H1 (cell line): ENCODE results near the gene UBASH3B. TPM values are rescaled to one million over a fixed set of nuclear protein-coding genes. Genes with fewer than 3 reads are reported as not detected.

Source experiments
- CTCF ChIA-PET: fragments of 300-600 bp; sonication (Branson Sonifier 250); formaldehyde crosslinking; loops from one replicate; lab custom pipeline; 2021; ENCODE audit not compliant: partially characterized antibody; lab: Charles Lee
- POLR2A ChIA-PET: fragments of 300-600 bp; sonication (Branson Sonifier 250); formaldehyde crosslinking; loops from one replicate; lab custom pipeline; 2021; ENCODE audit warnings: inconsistent platforms; ENCODE audit not compliant: partially characterized antibody; lab: Charles Lee
- DNase-seq, 2 experiments: peaks; one replicate each; pipeline versions ENCODE4 v3.0.0 to v3.0.0-alpha.2; 2010 to 2022; ENCODE audit warnings: low spot score in 2 of 2, low read depth in 1 of 2, mixed read lengths in 1 of 2
- FAIRE-seq: peaks from 2 replicates; lab custom pipeline; 2011; peaks lifted over from hg19 to GRCh38; lab: Jason Lieb, UNC
- H2AFZ ChIP-seq: 2 replicates; pipeline ENCODE4 v1.8.1; 2012; ENCODE audit warnings: low read length, inconsistent platforms
- H2AK5ac ChIP-seq: 2 replicates; pipeline ENCODE4 v1.6.1; 2013; ENCODE audit warnings: low read depth, low read length
- H2BK120ac ChIP-seq: replicated peaks from 2 replicates; pipeline ENCODE3; 2013; ENCODE audit warnings: low read depth, low read length, inconsistent platforms
- H2BK12ac ChIP-seq: 2 replicates; pipeline ENCODE4 v1.6.1; 2013; ENCODE audit warnings: low read depth, low read length
- H2BK15ac ChIP-seq: 2 replicates; pipeline ENCODE4 v1.6.1; 2013; ENCODE audit warnings: low read length
- H2BK20ac ChIP-seq: 2 replicates; pipeline ENCODE4 v1.6.1; 2013; ENCODE audit warnings: low read length
- H2BK5ac ChIP-seq: 2 replicates; pipeline ENCODE4 v1.6.1; 2013; ENCODE audit warnings: low read depth, low read length
- H3K14ac ChIP-seq: 2 replicates; pipeline ENCODE4 v1.6.1; 2013; ENCODE audit warnings: inconsistent platforms; ENCODE audit not compliant: insufficient read length
- H3K18ac ChIP-seq: 2 replicates; pipeline ENCODE4 v1.6.1; 2013; ENCODE audit warnings: low read length; ENCODE audit errors: extremely low read depth
- H3K23ac ChIP-seq: 2 replicates; pipeline ENCODE4 v1.6.1; 2013; ENCODE audit warnings: inconsistent platforms; ENCODE audit not compliant: insufficient read length
- H3K23me2 ChIP-seq: 2 replicates; pipeline ENCODE4 v1.6.1; 2013; ENCODE audit warnings: low read depth, low read length
- H3K27ac ChIP-seq: 2 replicates; pipeline ENCODE4 v1.6.1; 2011; ENCODE audit warnings: low read depth, low read length, inconsistent platforms
- H3K27me3 ChIP-seq, 4 experiments: replicated peaks in 1 of 4; 1 replicate in 1 of 4; 2 replicates in 3 of 4; pipeline versions ENCODE4 v1.6.1 to v1.8.1; 2011 to 2013; ENCODE audit warnings: low read length in 3 of 4, mild to moderate bottlenecking in 3 of 4, inconsistent platforms in 2 of 4, mixed read lengths in 2 of 4, moderate library complexity in 1 of 4; ENCODE audit not compliant: control insufficient read depth in 3 of 4, insufficient read depth in 3 of 4; ENCODE audit errors: extremely low read depth in 1 of 4
- H3K36me3 ChIP-seq, 4 experiments: 2 replicates each; pipeline versions ENCODE4 v1.6.1 to v1.8.1; 2011 to 2013; ENCODE audit warnings: mild to moderate bottlenecking in 4 of 4, low read length in 3 of 4, moderate library complexity in 2 of 4, control low read depth in 1 of 4, inconsistent platforms in 1 of 4; ENCODE audit not compliant: insufficient read depth in 4 of 4, control insufficient read depth in 2 of 4
- H3K4ac ChIP-seq: replicated peaks from 2 replicates; pipeline ENCODE3; 2013; ENCODE audit warnings: low read length, low read depth, mixed read lengths, inconsistent platforms; ENCODE audit not compliant: insufficient read length
- H3K4me1 ChIP-seq, 4 experiments: replicated peaks in 1 of 4; 1 replicate in 1 of 4; 2 replicates in 3 of 4; pipeline versions ENCODE4 v1.6.1 to v1.8.1; 2011 to 2013; ENCODE audit warnings: low read length in 3 of 4, inconsistent platforms in 2 of 4, mixed read lengths in 1 of 4; ENCODE audit not compliant: insufficient read depth in 4 of 4, control insufficient read depth in 3 of 4
- H3K4me2 ChIP-seq, 2 experiments: 2 replicates each; pipeline versions ENCODE4 v1.6.1 to v1.8.1; 2011 to 2013; ENCODE audit warnings: low read depth in 2 of 2, low read length in 2 of 2, control low read depth in 1 of 2, inconsistent platforms in 1 of 2, mild to moderate bottlenecking in 1 of 2; ENCODE audit not compliant: insufficient read depth in 1 of 2
- H3K4me3 ChIP-seq, 4 experiments: fragments of 200-600, 300-600 bp in 1 of 4; sonication (generic), shearing (Covaris generic), sonication (Bioruptor Twin) in 1 of 4; 2 replicates each; pipeline versions ENCODE4 v1.5.1 to v1.8.1; 2011 to 2016; ENCODE audit warnings: low read length in 4 of 4, low read depth in 3 of 4, control low read depth in 2 of 4, inconsistent platforms in 2 of 4, mild to moderate bottlenecking in 2 of 4, mixed read lengths in 1 of 4, moderate library complexity in 1 of 4; ENCODE audit not compliant: insufficient read depth in 2 of 4; ENCODE audit errors: extremely low read depth in 1 of 4
- H3K56ac ChIP-seq: replicated peaks from 2 replicates; pipeline ENCODE3; 2013; ENCODE audit warnings: low read depth, mild to moderate bottlenecking, mixed read lengths, low read length, inconsistent platforms; ENCODE audit not compliant: insufficient read length
- H3K79me1 ChIP-seq: 2 replicates; pipeline ENCODE4 v1.6.1; 2013; ENCODE audit warnings: low read depth, low read length, control low read depth
- H3K79me2 ChIP-seq, 2 experiments: 2 replicates each; pipeline versions ENCODE4 v1.6.1 to v1.8.1; 2012 to 2013; ENCODE audit warnings: low read length in 2 of 2, mild to moderate bottlenecking in 2 of 2, inconsistent platforms in 1 of 2; ENCODE audit not compliant: insufficient read depth in 2 of 2, control insufficient read depth in 1 of 2
- H3K9ac ChIP-seq, 4 experiments: replicated peaks in 1 of 4; 1 replicate in 1 of 4; 2 replicates in 3 of 4; pipeline versions ENCODE4 v1.6.1 to v1.8.1; 2011 to 2013; ENCODE audit warnings: low read depth in 3 of 4, low read length in 3 of 4, control low read depth in 2 of 4, mild to moderate bottlenecking in 2 of 4, moderate library complexity in 2 of 4, inconsistent platforms in 1 of 4; ENCODE audit errors: extremely low read depth in 1 of 4
- H3K9me3 ChIP-seq, 2 experiments: 2 replicates each; pipeline versions ENCODE4 v1.6.1 to v1.8.1; 2012 to 2013; ENCODE audit warnings: mild to moderate bottlenecking in 2 of 2, moderate library complexity in 2 of 2, control low read depth in 1 of 2, inconsistent platforms in 1 of 2, low read depth in 1 of 2, low read length in 1 of 2, mixed read lengths in 1 of 2; ENCODE audit not compliant: insufficient read depth in 2 of 2
- H4K20me1 ChIP-seq, 2 experiments: replicated peaks in 1 of 2; 2 replicates each; pipeline versions ENCODE3 to v1.8.1; 2011 to 2013; ENCODE audit warnings: inconsistent platforms in 2 of 2, low read length in 2 of 2, mild to moderate bottlenecking in 1 of 2; ENCODE audit not compliant: insufficient read depth in 2 of 2, control insufficient read depth in 1 of 2
- H4K5ac ChIP-seq: 2 replicates; pipeline ENCODE4 v1.6.1; 2013; ENCODE audit warnings: low read length, low read depth, mixed read lengths, inconsistent platforms; ENCODE audit not compliant: insufficient read length
- H4K8ac ChIP-seq: 2 replicates; pipeline ENCODE4 v1.8.0; 2013; ENCODE audit warnings: mild to moderate bottlenecking, moderate library complexity, low read length, inconsistent platforms; ENCODE audit not compliant: insufficient read depth; ENCODE audit errors: extremely low read depth
- H4K91ac ChIP-seq: replicated peaks from 2 replicates; pipeline ENCODE3; 2013; ENCODE audit warnings: low read length, mixed read lengths, inconsistent platforms; ENCODE audit not compliant: insufficient read length
- BCL11A ChIP-seq, 2 experiments: IDR thresholded peaks; one replicate each; pipeline ENCODE4 v1.6.1; 2011; ENCODE audit warnings: low read depth in 2 of 2, low read length in 2 of 2, mild to moderate bottlenecking in 2 of 2
- CHD1 ChIP-seq: IDR thresholded peaks from 2 replicates; pipeline ENCODE4 v1.6.1; 2012; ENCODE audit warnings: low read depth, low read length, improper control_type of control experiment
- EGR1 ChIP-seq: IDR thresholded peaks from 2 replicates; pipeline ENCODE4 v1.6.1; 2011; ENCODE audit warnings: low read depth, low read length, borderline replicate concordance
- HDAC6 ChIP-seq: IDR thresholded peaks from one replicate; pipeline ENCODE4 v1.7.1; 2012; ENCODE audit warnings: low read depth, mild to moderate bottlenecking, inconsistent platforms, low read length, moderate library complexity
- JUN ChIP-seq: IDR thresholded peaks from 2 replicates; pipeline ENCODE4 v1.6.1; 2011; ENCODE audit warnings: low read depth, mild to moderate bottlenecking, improper control_type of control experiment, low read length
- MAFK ChIP-seq: IDR thresholded peaks from 2 replicates; pipeline ENCODE4 v1.6.1; 2012; ENCODE audit warnings: low read depth, mild to moderate bottlenecking, improper control_type of control experiment, low read length
- NANOG ChIP-seq: IDR thresholded peaks from 2 replicates; pipeline ENCODE4 v1.6.1; 2011; ENCODE audit warnings: low read length, low read depth, mild to moderate bottlenecking, inconsistent platforms; ENCODE audit not compliant: insufficient read depth, poor library complexity, severe bottlenecking
- NRF1 ChIP-seq: IDR thresholded peaks from 2 replicates; pipeline ENCODE4 v1.6.1; 2011; ENCODE audit warnings: mild to moderate bottlenecking, low read depth, low read length, improper control_type of control experiment
- POLR2AphosphoS5 ChIP-seq: IDR thresholded peaks from 2 replicates; pipeline ENCODE4 v1.6.1; 2011; ENCODE audit warnings: low read depth, low read length
- RAD21 ChIP-seq, 2 experiments: IDR thresholded peaks in 1 of 2; conservative IDR thresholded peaks in 1 of 2; 2 replicates each; pipeline ENCODE4 v1.6.1; 2011; ENCODE audit warnings: low read depth in 2 of 2, low read length in 2 of 2, improper control_type of control experiment in 1 of 2, inconsistent platforms in 1 of 2, mild to moderate bottlenecking in 1 of 2, moderate library complexity in 1 of 2
- RNF2 ChIP-seq: fragments of 200-900, 300-1000 bp; sonication (generic); IDR thresholded peaks from 2 replicates; pipeline ENCODE4 v1.7.1; 2016; ENCODE audit warnings: borderline replicate concordance, low read depth, mild to moderate bottlenecking, antibody characterized with exemption, low read length; ENCODE audit not compliant: poor library complexity, severe bottlenecking; ENCODE audit errors: missing control alignments
- RXRA ChIP-seq: IDR thresholded peaks from 2 replicates; pipeline ENCODE4 v1.6.1; 2011; ENCODE audit warnings: low read depth, mild to moderate bottlenecking, low read length, moderate library complexity; ENCODE audit not compliant: insufficient read depth
- SIRT6 ChIP-seq: IDR thresholded peaks from one replicate; pipeline ENCODE4 v1.7.1; 2012; ENCODE audit warnings: low read length, inconsistent platforms
- SIX5 ChIP-seq: IDR thresholded peaks from 2 replicates; pipeline ENCODE4 v1.6.1; 2011; ENCODE audit warnings: mild to moderate bottlenecking, low read depth, low read length
- WGBS, 2 experiments: shearing (Covaris generic) in 1 of 2; methylation state at CpG; one replicate each; pipeline versions ENCODE4 v1.1.6 to v1.1.7; 2013 to 2015; ENCODE audit warnings: low lambda C conversion rate in 2 of 2, mixed read lengths in 2 of 2, inconsistent platforms in 1 of 2, low coverage in 1 of 2, missing lambda C conversion rate in 1 of 2; ENCODE audit not compliant: insufficient replicate concordance in 2 of 2, insufficient coverage in 1 of 2, insufficient read length in 1 of 2; ENCODE audit errors: extremely low coverage in 1 of 2, missing lambda C conversion rate in 1 of 2; 5-methylcytosine and 5-hydroxymethylcytosine counted together
- polyA plus RNA-seq, 7 experiments: library from polyadenylated mRNA; depleted of rRNA in 3 of 7; stranded (reverse) in 5 of 7; unstranded in 2 of 7; fragments of >200 nt in 5 of 7; fragments of 200-250 nt in 2 of 7; gene quantifications; 1 replicate in 5 of 7; 2 replicates in 1 of 7; 4 replicates in 1 of 7; pipeline versions ENCODE4 v1.2.1 to v1.2.3, GENCODE V29; 2011 to 2013; ENCODE audit warnings: missing spikeins in 2 of 7, mixed read lengths in 2 of 7
- total RNA-seq: library from RNA; stranded (reverse); fragmentation: NEBNext Ultra II Directional; extraction: Animal tissue kit (Norgen Biotek cat#: 25700); gene quantifications from 2 replicates; pipeline ENCODE4 v1.2.1, GENCODE V29; 2021

UBASH3B gene
- total and polyA plus RNA-seq, 2 of the 8 experiments (the other 6 are each of a cell fraction or from before 2014, with no cell fraction given) = 7.5 to 9.5 TPM

- H4K20me1 ChIP-seq = no peaks in the 10 kb centered on the region
- H2AK5ac ChIP-seq = no peak overlapping the region
- peak overlapping the region; percentile 57 for H3K23ac ChIP-seq
- no peak overlapping the region for H2BK12ac ChIP-seq
- no peaks in the 10 kb centered on the region for H3K79me2 ChIP-seq
- H4K8ac ChIP-seq = no peak overlapping the region
- peak; percentile 55 for FAIRE-seq
- H3K14ac ChIP-seq = no peak overlapping the region
- no peak overlapping the region for H3K56ac ChIP-seq
- H3K79me1 ChIP-seq = no peaks in the 10 kb centered on the region
- no peak overlapping the region for H3K9ac ChIP-seq
- H4K91ac ChIP-seq = no peak overlapping the region
- no peak for DNase-seq
- no peaks in the 10 kb centered on the region for H3K36me3 ChIP-seq
- H3K27me3 ChIP-seq = no peaks in the 10 kb centered on the region
- H3K27ac ChIP-seq = no peak overlapping the region
- H3K23me2 ChIP-seq = no peaks in the 10 kb centered on the region
- POLR2A ChIA-PET = no interaction called here
- no peak overlapping the region for H3K18ac ChIP-seq
- H3K9me3 ChIP-seq = no peaks in the 10 kb centered on the region
- H3K4ac ChIP-seq = no peak overlapping the region
- no peak overlapping the region for H2BK20ac ChIP-seq
- CTCF ChIA-PET = interaction anchor here (0.9 to 6.6 kb wide), 7 partner anchors 9 to 66 kb away, joined by 3 to 25 read pairs (median 4); no protein-coding TSS in a partner anchor
- no peak overlapping the region for H2BK120ac ChIP-seq
- H2AFZ ChIP-seq = no peak overlapping the region
- WGBS, 2 experiments = 89% methylated on average over 1 of the region's 1 CpG; no CpG with 5 or more reads in 1 of the 2 experiments
- no peak overlapping the region for H3K4me2 ChIP-seq
- H2BK15ac ChIP-seq = no peak overlapping the region
- no peak overlapping the region for H3K4me3 ChIP-seq
- TF ChIP-seq JUN = no peak
- no peak for TF ChIP-seq NRF1
- TF ChIP-seq RXRA = no peak
- TF ChIP-seq EGR1 = no peak
- TF ChIP-seq BCL11A (IDR thresholded peaks at IDR 0.05; ENCODE audit: low read depth in 2 of 2, low read length in 2 of 2) = no peak
- TF ChIP-seq SIRT6 = no peak
- TF ChIP-seq RAD21 (IDR thresholded peaks at IDR 0.05 in 1 of 2, conservative IDR thresholded peaks at IDR 0.05 in 1 of 2; ENCODE audit: low read depth in 2 of 2, low read length in 2 of 2) = no peak
- no peak for TF ChIP-seq HDAC6
- no peak for TF ChIP-seq CHD1
- TF ChIP-seq RNF2 = no peak
- TF ChIP-seq NANOG = no peak
- TF ChIP-seq SIX5 = no peak
- no peak for TF ChIP-seq MAFK
- no peak for TF ChIP-seq POLR2AphosphoS5
- TF ChIP-seq, all 59 proteins: peak for 0
- Histone ChIP-seq H2BK5ac (no peak overlapping the region), H4K5ac (no peak overlapping the region), H3K4me1 (no peaks in the 10 kb centered on the region; a peak in 3 of 7 replicates)
Observed at GRCh38 chr11:122847466-122847865, 191.9 kb downstream of the UBASH3B start.
